ENCODE results near the gene PDLIM7.
A peak's percentile ranks its signal among the peaks of the same experiment; 100 is the strongest.

PDLIM7 gene

GRCh38 chr5:177490992-177491391 lies 6.4 kb downstream of the PDLIM7 start:
- Histone ChIP-seq H3K36me3 (peaks cover 20% of the 10 kb centered on the region), H3K27ac (peak overlapping the region; percentile 44; the same call in 1 of the 2 replicates), H3K27me3 (ENCODE audit: insufficient read depth, low read depth, severe bottlenecking) (no peaks in the 10 kb centered on the region), H3K4me3 (ENCODE audit: low read depth, low read length) (no peak overlapping the region), H3K9me3 (ENCODE audit: severe bottlenecking) (no peaks in the 10 kb centered on the region)
- TF ChIP-seq, protein P1, sequence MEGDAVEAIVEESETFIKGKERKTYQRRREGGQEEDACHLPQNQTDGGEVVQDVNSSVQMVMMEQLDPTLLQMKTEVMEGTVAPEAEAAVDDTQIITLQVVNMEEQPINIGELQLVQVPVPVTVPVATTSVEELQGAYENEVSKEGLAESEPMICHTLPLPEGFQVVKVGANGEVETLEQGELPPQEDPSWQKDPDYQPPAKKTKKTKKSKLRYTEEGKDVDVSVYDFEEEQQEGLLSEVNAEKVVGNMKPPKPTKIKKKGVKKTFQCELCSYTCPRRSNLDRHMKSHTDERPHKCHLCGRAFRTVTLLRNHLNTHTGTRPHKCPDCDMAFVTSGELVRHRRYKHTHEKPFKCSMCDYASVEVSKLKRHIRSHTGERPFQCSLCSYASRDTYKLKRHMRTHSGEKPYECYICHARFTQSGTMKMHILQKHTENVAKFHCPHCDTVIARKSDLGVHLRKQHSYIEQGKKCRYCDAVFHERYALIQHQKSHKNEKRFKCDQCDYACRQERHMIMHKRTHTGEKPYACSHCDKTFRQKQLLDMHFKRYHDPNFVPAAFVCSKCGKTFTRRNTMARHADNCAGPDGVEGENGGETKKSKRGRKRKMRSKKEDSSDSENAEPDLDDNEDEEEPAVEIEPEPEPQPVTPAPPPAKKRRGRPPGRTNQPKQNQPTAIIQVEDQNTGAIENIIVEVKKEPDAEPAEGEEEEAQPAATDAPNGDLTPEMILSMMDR (IDR thresholded peaks at IDR 0.05; ENCODE audit: low read depth, low read length) = no peak
- DNase-seq = no peak

- H3K4me3 ChIP-seq (ENCODE audit: low read depth, low read length) = no peak overlapping the region
- H3K27ac ChIP-seq = no peak overlapping the region
- H3K27me3 ChIP-seq (ENCODE audit: insufficient read depth, low read depth, severe bottlenecking) = no peaks in the 10 kb centered on the region
- no peak for DNase-seq
- H3K9me3 ChIP-seq (ENCODE audit: severe bottlenecking) = no peaks in the 10 kb centered on the region
- H3K36me3 ChIP-seq = peaks cover 16% of the 10 kb centered on the region
- TF ChIP-seq, protein P1 (IDR thresholded peaks at IDR 0.05; ENCODE audit: low read depth, low read length) = no peak
These were observed 7.0 kb downstream of the PDLIM7 start for GRCh38 chr5:177490311-177490991.

GRCh38 chr5:177489119-177489716 lies 8.2 kb downstream of the PDLIM7 start:
- no peak overlapping the region for H3K27ac ChIP-seq
- DNase-seq = peak; percentile 49

DNA sequence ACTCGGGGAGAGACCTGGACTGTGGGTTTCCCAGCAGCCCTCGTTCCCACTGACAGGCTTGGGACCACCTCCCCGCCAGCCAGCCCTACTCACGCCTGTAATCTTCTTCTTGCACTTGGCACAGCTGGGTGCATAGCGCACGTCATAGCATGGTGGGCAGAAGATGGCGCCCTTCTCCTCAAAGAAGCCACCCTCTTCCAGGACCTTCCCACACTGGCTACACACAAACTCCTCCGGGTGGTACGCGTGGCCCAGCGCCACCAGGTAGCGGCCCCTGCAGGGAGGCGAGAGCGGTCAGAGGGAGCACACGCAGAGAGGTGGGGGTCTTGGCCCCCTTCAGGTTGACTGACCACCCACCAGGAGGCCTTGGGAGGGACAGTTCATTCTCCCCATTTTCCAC lies 9.4 kb downstream of the PDLIM7 start:
- H3K27ac ChIP-seq = no peak overlapping the region
- H3K9me3 ChIP-seq (ENCODE audit: severe bottlenecking) = no peaks in the 10 kb centered on the region
- no peaks in the 10 kb centered on the region for H3K27me3 ChIP-seq (ENCODE audit: insufficient read depth, low read depth, severe bottlenecking)
- TF ChIP-seq, protein P1 (IDR thresholded peaks at IDR 0.05; ENCODE audit: low read depth, low read length) = no peak
- H3K4me3 ChIP-seq (ENCODE audit: low read depth, low read length) = no peak overlapping the region
- no peak for DNase-seq
- H3K36me3 ChIP-seq = peaks cover 15% of the 10 kb centered on the region

More at GRCh38 chr5:177489119-177489716, 8.2 kb downstream of the PDLIM7 start:
- H3K9me3 ChIP-seq (ENCODE audit: severe bottlenecking) = no peaks in the 10 kb centered on the region
- TF ChIP-seq, protein P1 (IDR thresholded peaks at IDR 0.05; ENCODE audit: low read depth, low read length) = peak; percentile 19; the same call in 1 of the 2 replicates
- peaks cover 15% of the 10 kb centered on the region for H3K36me3 ChIP-seq
- no peaks in the 10 kb centered on the region for H3K27me3 ChIP-seq (ENCODE audit: insufficient read depth, low read depth, severe bottlenecking)
- no peak overlapping the region for H3K4me3 ChIP-seq (ENCODE audit: low read depth, low read length)

GRCh38 chr5:177487144-177487543 lies 10.3 kb downstream of the PDLIM7 start:
- DNase-seq = no peak
- H3K36me3 ChIP-seq = peaks cover 15% of the 10 kb centered on the region
- no peak overlapping the region for H3K4me3 ChIP-seq (ENCODE audit: low read depth, low read length)
- no peak overlapping the region for H3K27ac ChIP-seq
- H3K9me3 ChIP-seq (ENCODE audit: severe bottlenecking) = no peaks in the 10 kb centered on the region
- H3K27me3 ChIP-seq (ENCODE audit: insufficient read depth, low read depth, severe bottlenecking) = no peaks in the 10 kb centered on the region
- TF ChIP-seq, protein P1 (IDR thresholded peaks at IDR 0.05; ENCODE audit: low read depth, low read length) = no peak
